ENCODE measurements around the gene GLTPD2.
A peak's percentile ranks its signal among the peaks of the same experiment; 100 is the strongest.

Gene GLTPD2

GRCh38 chr17:4788807-4789700 lies at the start of gene GLTPD2:
GLTPD2 (plus strand) TSS chr17:4788964; CDS start chr17:4789012, 48 bp downstream.
- peak; percentile 21 for DNase-seq

GRCh38 chr17:4739122-4740024 lies 49.4 kb upstream of the GLTPD2 start, which contains the start of the genes CXCL16 and ZMYND15:
CXCL16 (minus strand) TSS chr17:4739928; CDS start chr17:4739339, 589 bp downstream.
ZMYND15 (plus strand) TSS chr17:4739833; CDS start chr17:4740549, 716 bp downstream.
- peak; percentile 53 for DNase-seq

GRCh38 chr17:4740025-4740351 lies 48.8 kb upstream of the GLTPD2 start:
- no peak for DNase-seq

- DNase-seq, result no peak
Measured at GRCh38 chr17:4740584-4740983, 48.2 kb upstream of the GLTPD2 start.

- no peak for DNase-seq
Measured at GRCh38 chr17:4741544-4741943, 47.2 kb upstream of the GLTPD2 start.

- DNase-seq, result no peak
Measured at GRCh38 chr17:4742133-4742532, 46.6 kb upstream of the GLTPD2 start.

- DNase-seq, result no peak
Measured at GRCh38 chr17:4742629-4743028, 46.1 kb upstream of the GLTPD2 start.

- DNase-seq, result no peak
Measured at GRCh38 chr17:4743216-4743615, 45.5 kb upstream of the GLTPD2 start.

- DNase-seq, result no peak
Measured at GRCh38 chr17:4743898-4744297, 44.9 kb upstream of the GLTPD2 start.

GRCh38 chr17:4744999-4745969 lies 43.5 kb upstream of the GLTPD2 start:
- DNase-seq, result no peak

GRCh38 chr17:4747847-4748246 lies 40.9 kb upstream of the GLTPD2 start:
- no peak for DNase-seq

- DNase-seq, result no peak
Measured at GRCh38 chr17:4748686-4749085, 40.1 kb upstream of the GLTPD2 start.

GRCh38 chr17:4750606-4751005 lies 38.2 kb upstream of the GLTPD2 start:
- no peak for DNase-seq

- no peak for DNase-seq
Measured at GRCh38 chr17:4751932-4752331, 36.8 kb upstream of the GLTPD2 start.

- no peak for DNase-seq
Measured at GRCh38 chr17:4753392-4753791, 35.4 kb upstream of the GLTPD2 start.

- no peak for DNase-seq
Measured at GRCh38 chr17:4759776-4760236, 29.0 kb upstream of the GLTPD2 start.

- no peak for DNase-seq
Measured at GRCh38 chr17:4764595-4764994, 24.2 kb upstream of the GLTPD2 start.

- DNase-seq, result no peak
Measured at GRCh38 chr17:4766201-4766600, 22.6 kb upstream of the GLTPD2 start.

GRCh38 chr17:4766723-4767122 lies 22.0 kb upstream of the GLTPD2 start:
- DNase-seq, result no peak

GRCh38 chr17:4768298-4768697 lies 20.5 kb upstream of the GLTPD2 start:
- DNase-seq, result no peak

- DNase-seq, result no peak
Measured at GRCh38 chr17:4769628-4770027, 19.1 kb upstream of the GLTPD2 start.

- no peak for DNase-seq
Measured at GRCh38 chr17:4771519-4772234, 17.1 kb upstream of the GLTPD2 start, which contains the start of gene TM4SF5. TM4SF5 (plus strand) TSS chr17:4771886; CDS start chr17:4771923, 37 bp downstream.
